Loucy (cell line): Measurements from ENCODE around the gene LUC7L3.

Source experiments
- EZH2phosphoT487 ChIP-seq: fragments of 200-600 bp; IDR thresholded peaks from 2 replicates; pipeline ENCODE4 v1.6.1; 2018; ENCODE audit warnings: antibody characterized with exemption, mild to moderate bottlenecking, moderate library complexity, borderline replicate concordance
- TF ChIP-seq, protein P1 (sequence below): fragments of 200-600 bp; sonication (generic); conservative IDR thresholded peaks from 2 replicates; pipeline ENCODE4 v1.5.1; 2014; ENCODE audit warnings: mild to moderate bottlenecking, antibody characterized with exemption, low read length

DNA sequence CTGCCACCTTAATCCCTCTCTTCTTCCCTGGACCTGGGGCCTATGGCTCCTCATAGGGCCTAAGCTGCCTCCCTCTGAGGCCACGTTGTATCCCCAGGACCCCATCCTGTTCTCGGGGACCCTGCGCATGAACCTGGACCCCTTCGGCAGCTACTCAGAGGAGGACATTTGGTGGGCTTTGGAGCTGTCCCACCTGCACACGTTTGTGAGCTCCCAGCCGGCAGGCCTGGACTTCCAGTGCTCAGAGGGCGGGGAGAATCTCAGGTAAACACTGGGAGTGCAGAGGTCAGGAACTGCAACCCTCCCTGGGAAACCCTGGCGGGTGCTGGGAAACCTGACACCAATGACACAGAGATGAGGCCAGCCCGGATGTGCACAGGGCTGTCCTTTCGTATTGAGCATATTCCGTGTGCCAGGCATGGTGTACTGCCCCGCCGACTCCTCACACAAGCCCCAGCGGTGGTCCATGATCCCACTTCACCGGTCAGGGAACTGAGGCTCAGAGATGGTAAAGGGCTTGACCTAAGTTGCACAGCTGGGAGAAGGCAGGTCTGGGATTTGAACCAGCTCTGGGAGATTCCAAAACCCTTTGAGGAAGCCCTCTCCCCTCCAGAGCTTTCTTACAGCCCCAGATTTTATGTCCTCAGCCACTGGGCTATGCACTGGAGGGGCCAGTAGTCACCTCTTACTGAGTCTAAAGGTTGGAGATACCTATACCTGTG, 34.6 kb upstream of the LUC7L3 start:
- TF ChIP-seq, protein P1, sequence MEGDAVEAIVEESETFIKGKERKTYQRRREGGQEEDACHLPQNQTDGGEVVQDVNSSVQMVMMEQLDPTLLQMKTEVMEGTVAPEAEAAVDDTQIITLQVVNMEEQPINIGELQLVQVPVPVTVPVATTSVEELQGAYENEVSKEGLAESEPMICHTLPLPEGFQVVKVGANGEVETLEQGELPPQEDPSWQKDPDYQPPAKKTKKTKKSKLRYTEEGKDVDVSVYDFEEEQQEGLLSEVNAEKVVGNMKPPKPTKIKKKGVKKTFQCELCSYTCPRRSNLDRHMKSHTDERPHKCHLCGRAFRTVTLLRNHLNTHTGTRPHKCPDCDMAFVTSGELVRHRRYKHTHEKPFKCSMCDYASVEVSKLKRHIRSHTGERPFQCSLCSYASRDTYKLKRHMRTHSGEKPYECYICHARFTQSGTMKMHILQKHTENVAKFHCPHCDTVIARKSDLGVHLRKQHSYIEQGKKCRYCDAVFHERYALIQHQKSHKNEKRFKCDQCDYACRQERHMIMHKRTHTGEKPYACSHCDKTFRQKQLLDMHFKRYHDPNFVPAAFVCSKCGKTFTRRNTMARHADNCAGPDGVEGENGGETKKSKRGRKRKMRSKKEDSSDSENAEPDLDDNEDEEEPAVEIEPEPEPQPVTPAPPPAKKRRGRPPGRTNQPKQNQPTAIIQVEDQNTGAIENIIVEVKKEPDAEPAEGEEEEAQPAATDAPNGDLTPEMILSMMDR = no peak
- no peak for TF ChIP-seq EZH2phosphoT487
